ENCODE data around the gene SPN.

Gene SPN

GRCh38 chr16:29658705-29659104, 4.3 kb upstream of the SPN start:
- POLR2A ChIA-PET: no interaction called here

GRCh38 chr16:29662000-29662728, 883 bp upstream of the SPN start:
- TF ChIP-seq FOXM1 (IDR thresholded peaks at IDR 0.05; ENCODE audit: borderline replicate concordance): no peak
- no peak for TF ChIP-seq SUZ12 (IDR thresholded peaks at IDR 0.05)
- TF ChIP-seq HDGF (IDR thresholded peaks at IDR 0.05; ENCODE audit: borderline replicate concordance): no peak
- no peak for TF ChIP-seq NFRKB (IDR thresholded peaks at IDR 0.05)
- no peak for TF ChIP-seq LEF1 (IDR thresholded peaks at IDR 0.05; ENCODE audit: borderline replicate concordance)
- TF ChIP-seq CTBP1 (IDR thresholded peaks at IDR 0.05; ENCODE audit: borderline replicate concordance): no peak
- no peak for TF ChIP-seq FOXA1 (IDR thresholded peaks at IDR 0.05)
- TF ChIP-seq PKNOX1 (IDR thresholded peaks at IDR 0.05): no peak
- TF ChIP-seq ELF4 (IDR thresholded peaks at IDR 0.05): no peak
- no peak for TF ChIP-seq L3MBTL2 (conservative IDR thresholded peaks at IDR 0.05)
- no peak for TF ChIP-seq TARDBP (IDR thresholded peaks at IDR 0.05)
- no peak for TF ChIP-seq BHLHE40 (IDR thresholded peaks at IDR 0.05; ENCODE audit: borderline replicate concordance)
- TF ChIP-seq ARNT (IDR thresholded peaks at IDR 0.05): no peak
- ChIA-PET POLR2A (no interaction called here), CTCF (no interaction called here)
- DNase-seq (ENCODE audit: extremely low spot score): no peak

More at GRCh38 chr16:29658705-29659104, 4.3 kb upstream of the SPN start:
- TF ChIP-seq FOXA1 (IDR thresholded peaks at IDR 0.05) (no peak), HDGF (IDR thresholded peaks at IDR 0.05; ENCODE audit: borderline replicate concordance) (no peak), TARDBP (IDR thresholded peaks at IDR 0.05) (no peak), L3MBTL2 (conservative IDR thresholded peaks at IDR 0.05) (no peak), FOXM1 (IDR thresholded peaks at IDR 0.05; ENCODE audit: borderline replicate concordance) (no peak), NFRKB (IDR thresholded peaks at IDR 0.05) (no peak), SUZ12 (IDR thresholded peaks at IDR 0.05) (no peak), SP1 (IDR thresholded peaks at IDR 0.05) (no peak), BHLHE40 (IDR thresholded peaks at IDR 0.05; ENCODE audit: borderline replicate concordance) (no peak), ARNT (IDR thresholded peaks at IDR 0.05) (no peak), FOXK2 (IDR thresholded peaks at IDR 0.05) (no peak)
- CTCF ChIA-PET: interaction anchor here (0.7 kb wide), 1 partner anchor 31 kb away, joined by 3 read pairs; no protein-coding TSS in a partner anchor
- DNase-seq (ENCODE audit: extremely low spot score): no peak

GRCh38 chr16:29662729-29663015, 375 bp upstream of the SPN start:
- ChIA-PET CTCF (no interaction called here), POLR2A (interaction anchor here (1.4 kb wide), 1 partner anchor 17 kb away, joined by 6 read pairs; the partner anchor contains the start of gene QPRT)
- no peak for DNase-seq (ENCODE audit: extremely low spot score)
- no peak for TF ChIP-seq HDGF (IDR thresholded peaks at IDR 0.05; ENCODE audit: borderline replicate concordance)
- no peak for TF ChIP-seq PKNOX1 (IDR thresholded peaks at IDR 0.05)
- no peak for TF ChIP-seq ARNT (IDR thresholded peaks at IDR 0.05)
- no peak for TF ChIP-seq LEF1 (IDR thresholded peaks at IDR 0.05; ENCODE audit: borderline replicate concordance)
- no peak for TF ChIP-seq NFRKB (IDR thresholded peaks at IDR 0.05)
- no peak for TF ChIP-seq L3MBTL2 (conservative IDR thresholded peaks at IDR 0.05)
- TF ChIP-seq BHLHE40 (IDR thresholded peaks at IDR 0.05; ENCODE audit: borderline replicate concordance): no peak
- no peak for TF ChIP-seq TARDBP (IDR thresholded peaks at IDR 0.05)
- no peak for TF ChIP-seq FOXM1 (IDR thresholded peaks at IDR 0.05; ENCODE audit: borderline replicate concordance)
- TF ChIP-seq FOXA1 (IDR thresholded peaks at IDR 0.05): no peak
- no peak for TF ChIP-seq CTBP1 (IDR thresholded peaks at IDR 0.05; ENCODE audit: borderline replicate concordance)
- TF ChIP-seq FOXK2 (IDR thresholded peaks at IDR 0.05): no peak
- TF ChIP-seq ELF4 (IDR thresholded peaks at IDR 0.05): no peak
- TF ChIP-seq SP1 (IDR thresholded peaks at IDR 0.05): no peak
- TF ChIP-seq SUZ12 (IDR thresholded peaks at IDR 0.05): no peak
- no peak for TF ChIP-seq ZNF384 (IDR thresholded peaks at IDR 0.05)

- TF ChIP-seq PKNOX1 (IDR thresholded peaks at IDR 0.05) (no peak), ELF4 (IDR thresholded peaks at IDR 0.05) (no peak), FOXK2 (IDR thresholded peaks at IDR 0.05) (no peak), ARNT (IDR thresholded peaks at IDR 0.05) (no peak), SUZ12 (IDR thresholded peaks at IDR 0.05) (no peak), FOXA1 (IDR thresholded peaks at IDR 0.05) (no peak), NFRKB (IDR thresholded peaks at IDR 0.05) (no peak), ZNF384 (IDR thresholded peaks at IDR 0.05) (no peak)
- ChIA-PET CTCF (no interaction called here), POLR2A (interaction anchor here (1.4 kb wide), 1 partner anchor 16 kb away, joined by 6 read pairs; the partner anchor contains the start of gene QPRT)
- DNase-seq (ENCODE audit: extremely low spot score): no peak
These were observed 702 bp downstream of the SPN start for GRCh38 chr16:29663807-29664090.

GRCh38 chr16:29664091-29664921, 1.3 kb downstream of the SPN start:
- DNase-seq (ENCODE audit: extremely low spot score): no peak
- ChIA-PET POLR2A (interaction anchor here (1.4 kb wide), 1 partner anchor 15 kb away, joined by 6 read pairs; the partner anchor contains the start of gene QPRT), CTCF (no interaction called here)
- no peak for TF ChIP-seq SUZ12 (IDR thresholded peaks at IDR 0.05)
- TF ChIP-seq CTBP1 (IDR thresholded peaks at IDR 0.05; ENCODE audit: borderline replicate concordance): no peak
- no peak for TF ChIP-seq HDGF (IDR thresholded peaks at IDR 0.05; ENCODE audit: borderline replicate concordance)
- TF ChIP-seq TARDBP (IDR thresholded peaks at IDR 0.05): no peak
- TF ChIP-seq NFRKB (IDR thresholded peaks at IDR 0.05): no peak
- TF ChIP-seq FOXK2 (IDR thresholded peaks at IDR 0.05): no peak
- no peak for TF ChIP-seq FOXA1 (IDR thresholded peaks at IDR 0.05)
- TF ChIP-seq L3MBTL2 (conservative IDR thresholded peaks at IDR 0.05): no peak
- TF ChIP-seq ELF4 (IDR thresholded peaks at IDR 0.05): no peak
- no peak for TF ChIP-seq ZNF384 (IDR thresholded peaks at IDR 0.05)
- TF ChIP-seq FOXM1 (IDR thresholded peaks at IDR 0.05; ENCODE audit: borderline replicate concordance): no peak
- no peak for TF ChIP-seq ARNT (IDR thresholded peaks at IDR 0.05)

All from HEK293T (cell line).